Adipocyte (in vitro differentiated cells): ENCODE results near the gene EML4.
"Not testable (repeated sequence)": the region's sequence is repeated elsewhere in the genome, so short reads cannot be mapped to it uniquely, and the experiment has no call there.

Experiments
- DNase-seq: peaks from one replicate; pipeline ENCODE4 v3.0.0-alpha.2; 2015; ENCODE audit warnings: low read depth
- H3K27me3 ChIP-seq: replicated peaks from 2 replicates; pipeline ENCODE4 v1.7.0; 2013; ENCODE audit warnings: mild to moderate bottlenecking, low read length, moderate library complexity; ENCODE audit not compliant: control insufficient read depth, insufficient read depth
- H3K36me3 ChIP-seq: 2 replicates; pipeline ENCODE4 v1.7.0; 2013; ENCODE audit warnings: low read length, mild to moderate bottlenecking, moderate library complexity; ENCODE audit not compliant: control insufficient read depth, insufficient read depth, severe bottlenecking
- H3K4me1 ChIP-seq: 2 replicates; pipeline ENCODE4 v1.7.0; 2013; ENCODE audit warnings: mild to moderate bottlenecking, low read length, moderate library complexity; ENCODE audit not compliant: control insufficient read depth, insufficient read depth
- H3K4me3 ChIP-seq: 2 replicates; pipeline ENCODE4 v1.7.0; 2013; ENCODE audit warnings: mild to moderate bottlenecking, low read length, moderate library complexity
- H3K9ac ChIP-seq: 2 replicates; pipeline ENCODE4 v1.7.0; 2013; ENCODE audit warnings: mild to moderate bottlenecking, low read length, moderate library complexity
- H3K9me3 ChIP-seq: 2 replicates; pipeline ENCODE4 v1.7.0; 2013; ENCODE audit warnings: mild to moderate bottlenecking, low read length, moderate library complexity; ENCODE audit not compliant: control insufficient read depth

Gene EML4

DNA sequence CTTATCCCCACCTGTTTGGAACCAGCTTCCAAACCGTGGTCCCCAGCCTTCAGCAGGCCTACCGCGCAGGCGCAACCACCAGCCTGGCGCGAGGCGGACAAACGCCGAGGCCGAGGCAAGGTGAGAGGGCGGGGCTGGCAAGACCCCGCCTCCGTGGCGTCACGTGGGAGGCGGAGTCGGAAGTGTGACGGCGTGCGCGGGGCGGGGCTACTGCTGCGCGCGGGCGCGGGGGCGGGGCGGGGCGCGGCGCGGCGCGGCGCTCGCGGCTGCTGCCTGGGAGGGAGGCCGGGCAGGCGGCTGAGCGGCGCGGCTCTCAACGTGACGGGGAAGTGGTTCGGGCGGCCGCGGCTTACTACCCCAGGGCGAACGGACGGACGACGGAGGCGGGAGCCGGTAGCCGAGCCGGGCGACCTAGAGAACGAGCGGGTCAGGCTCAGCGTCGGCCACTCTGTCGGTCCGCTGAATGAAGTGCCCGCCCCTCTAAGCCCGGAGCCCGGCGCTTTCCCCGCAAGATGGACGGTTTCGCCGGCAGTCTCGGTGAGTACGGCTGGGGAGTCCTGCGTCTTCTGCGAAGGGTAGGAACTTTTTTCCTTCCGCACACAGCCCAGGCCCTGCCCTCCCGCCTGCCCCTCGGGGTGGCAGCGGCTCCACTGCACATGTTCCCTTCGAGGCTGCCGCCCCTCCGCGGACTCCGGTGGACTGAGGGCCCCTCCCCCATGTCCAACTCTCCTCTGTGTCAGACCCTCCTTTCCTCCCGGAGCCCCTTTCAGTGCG is at the start of gene EML4:
Gene EML4, plus strand, starts transcription at position 254 of the 774 bp plus-strand sequence. Its CDS starts 259 bp downstream, at position 513.
- H3K36me3 ChIP-seq = no peaks in the 10 kb centered on the region
- peak; percentile 97 for DNase-seq
- H3K4me1 ChIP-seq = peaks cover 26% of the 10 kb centered on the region
- no peaks in the 10 kb centered on the region for H3K9me3 ChIP-seq
- H3K9ac ChIP-seq = peak within 1 kb of the TSS; percentile 93
- peak within 1 kb of the TSS; percentile 99 for H3K4me3 ChIP-seq
- H3K27me3 ChIP-seq = no peaks in the 10 kb centered on the region

DNA sequence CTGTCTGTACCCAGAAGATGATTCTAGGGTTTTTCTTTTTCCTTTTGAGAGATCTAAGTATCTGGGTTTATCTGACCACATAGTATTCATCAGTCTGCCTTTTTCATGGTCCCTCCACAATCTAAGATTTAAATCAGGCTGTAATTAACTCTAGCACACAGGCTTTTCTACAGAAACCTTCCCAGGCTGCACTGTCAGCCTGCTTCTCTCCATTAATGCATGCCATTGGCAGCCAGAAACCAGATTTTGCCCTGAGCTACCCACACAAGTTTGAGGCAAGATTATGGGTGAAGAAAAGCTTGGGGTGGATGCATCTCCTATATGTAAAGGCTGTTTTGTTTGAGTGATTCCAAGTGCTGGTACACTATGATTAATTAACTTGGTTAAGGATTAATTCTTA is 45.7 kb upstream of the EML4 start:
- DNase-seq = no peak
- H3K4me3 ChIP-seq = no peak overlapping the region
- H3K4me1 ChIP-seq = peaks cover 15% of the 10 kb centered on the region
- no peaks in the 10 kb centered on the region for H3K27me3 ChIP-seq
- H3K9me3 ChIP-seq = no peaks in the 10 kb centered on the region
- no peak overlapping the region for H3K9ac ChIP-seq
- no peaks in the 10 kb centered on the region for H3K36me3 ChIP-seq

- H3K9me3 ChIP-seq = no peaks in the 10 kb centered on the region
- H3K9ac ChIP-seq = no peak overlapping the region
- DNase-seq = no peak
- H3K27me3 ChIP-seq = no peaks in the 10 kb centered on the region
- peaks cover 17% of the 10 kb centered on the region for H3K4me1 ChIP-seq
- no peak overlapping the region for H3K4me3 ChIP-seq
- no peaks in the 10 kb centered on the region for H3K36me3 ChIP-seq
Observed at GRCh38 chr2:42124011-42124785, 45.0 kb upstream of the EML4 start.

GRCh38 chr2:42125841-42126594 is 43.1 kb upstream of the EML4 start:
- DNase-seq = no peak
- Histone ChIP-seq H3K27me3 (no peaks in the 10 kb centered on the region), H3K36me3 (no peaks in the 10 kb centered on the region), H3K4me3 (peak overlapping the region; percentile 7), H3K9ac (no peak overlapping the region), H3K9me3 (no peaks in the 10 kb centered on the region), H3K4me1 (peaks cover 18% of the 10 kb centered on the region)

- peaks cover 25% of the 10 kb centered on the region for H3K4me1 ChIP-seq
- H3K9me3 ChIP-seq, H3K27me3 ChIP-seq, H3K4me3 ChIP-seq, H3K9ac ChIP-seq, DNase-seq, H3K36me3 ChIP-seq: not testable (repeated sequence)
Observed at GRCh38 chr2:42126873-42127272, 42.3 kb upstream of the EML4 start.

- Histone ChIP-seq H3K9ac (no peak overlapping the region), H3K4me3 (no peak overlapping the region), H3K27me3 (no peaks in the 10 kb centered on the region), H3K9me3 (no peaks in the 10 kb centered on the region), H3K36me3 (no peaks in the 10 kb centered on the region), H3K4me1 (peaks cover 33% of the 10 kb centered on the region)
- DNase-seq = no peak
Observed at GRCh38 chr2:42127425-42128424, 41.4 kb upstream of the EML4 start.

DNA sequence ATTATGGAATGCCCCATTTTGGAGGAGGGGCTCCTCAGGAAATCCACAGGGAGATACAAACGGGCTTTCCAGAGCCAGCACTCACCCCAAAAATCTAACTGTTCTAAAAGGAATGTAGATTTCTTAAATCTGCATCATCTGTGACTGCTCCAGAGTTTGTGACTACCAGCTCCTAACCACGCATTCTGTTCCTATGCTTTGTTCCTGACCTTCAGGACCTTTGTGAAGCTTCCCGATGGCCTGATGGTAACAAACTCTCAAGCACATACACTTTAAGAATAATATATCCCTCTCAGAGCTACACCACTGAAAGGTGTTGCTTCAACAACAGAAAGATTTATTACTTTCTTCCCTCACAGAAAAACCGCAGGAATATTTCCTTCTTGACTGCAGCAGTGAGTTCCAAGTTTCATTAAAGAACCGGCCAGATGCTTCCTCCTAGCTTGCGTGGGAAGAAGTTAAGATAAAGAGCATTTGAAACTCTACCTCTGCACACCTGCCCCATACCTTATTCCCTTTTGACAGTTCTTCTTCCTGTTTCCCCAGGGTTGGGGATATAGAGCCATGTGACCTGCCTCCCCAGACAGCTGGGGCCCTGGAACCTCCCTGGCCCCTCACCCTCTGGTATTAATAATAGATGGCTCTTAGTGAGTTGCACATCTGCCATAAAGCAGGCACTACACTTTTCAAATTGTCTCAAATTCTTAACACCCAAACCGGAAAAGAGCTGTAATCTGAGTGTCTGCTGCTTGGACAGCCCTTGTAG is 40.2 kb upstream of the EML4 start:
- no peak overlapping the region for H3K4me3 ChIP-seq
- no peaks in the 10 kb centered on the region for H3K27me3 ChIP-seq
- no peaks in the 10 kb centered on the region for H3K36me3 ChIP-seq
- H3K4me1 ChIP-seq = peaks cover 44% of the 10 kb centered on the region
- H3K9me3 ChIP-seq = no peaks in the 10 kb centered on the region
- no peak for DNase-seq
- H3K9ac ChIP-seq = no peak overlapping the region

- no peaks in the 10 kb centered on the region for H3K27me3 ChIP-seq
Observed at GRCh38 chr2:42129487-42129852, 39.7 kb upstream of the EML4 start.

GRCh38 chr2:42129947-42130346 is 39.2 kb upstream of the EML4 start:
- Histone ChIP-seq H3K4me1 (peaks cover 44% of the 10 kb centered on the region), H3K27me3 (no peaks in the 10 kb centered on the region), H3K4me3 (no peak overlapping the region), H3K9me3 (no peaks in the 10 kb centered on the region), H3K36me3 (no peaks in the 10 kb centered on the region), H3K9ac (no peak overlapping the region)
- DNase-seq = no peak

More at GRCh38 chr2:42129487-42129852, 39.7 kb upstream of the EML4 start:
- Histone ChIP-seq H3K36me3 (no peaks in the 10 kb centered on the region), H3K9ac (no peak overlapping the region), H3K9me3 (no peaks in the 10 kb centered on the region), H3K4me1 (peaks cover 44% of the 10 kb centered on the region), H3K4me3 (no peak overlapping the region)
- no peak for DNase-seq

GRCh38 chr2:42130858-42131257 is 38.3 kb upstream of the EML4 start:
- not testable (repeated sequence) for DNase-seq, H3K27me3 ChIP-seq

More at GRCh38 chr2:42130858-42131257, 38.3 kb upstream of the EML4 start:
- not testable (repeated sequence) for H3K36me3 ChIP-seq, H3K9ac ChIP-seq, H3K9me3 ChIP-seq, H3K4me3 ChIP-seq
- peaks cover 40% of the 10 kb centered on the region for H3K4me1 ChIP-seq
